ENCODE results near the gene KIAA1217.

The KIAA1217 gene

DNA sequence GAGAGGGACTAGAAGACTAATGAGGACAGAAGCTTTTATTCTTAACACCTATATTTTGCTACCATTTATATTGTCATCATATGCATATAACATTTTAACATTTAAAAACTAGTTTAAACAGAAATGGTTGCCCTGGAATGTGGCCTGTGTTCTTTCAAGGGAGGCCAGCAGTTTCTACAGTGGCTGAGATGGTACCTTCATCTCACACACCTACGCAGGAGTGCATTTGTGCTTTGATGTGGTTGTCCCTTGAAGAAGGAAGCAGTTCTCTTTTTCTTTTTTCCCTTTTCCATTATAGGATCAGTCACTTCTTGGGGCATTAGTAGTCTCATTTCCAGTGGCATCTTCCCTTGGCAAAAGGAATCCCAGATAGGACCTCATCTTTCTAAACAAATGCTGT is 38.9 kb downstream of the KIAA1217 start:
- no peak for DNase-seq (ENCODE audit: low read depth in 3 of 3)

DNA sequence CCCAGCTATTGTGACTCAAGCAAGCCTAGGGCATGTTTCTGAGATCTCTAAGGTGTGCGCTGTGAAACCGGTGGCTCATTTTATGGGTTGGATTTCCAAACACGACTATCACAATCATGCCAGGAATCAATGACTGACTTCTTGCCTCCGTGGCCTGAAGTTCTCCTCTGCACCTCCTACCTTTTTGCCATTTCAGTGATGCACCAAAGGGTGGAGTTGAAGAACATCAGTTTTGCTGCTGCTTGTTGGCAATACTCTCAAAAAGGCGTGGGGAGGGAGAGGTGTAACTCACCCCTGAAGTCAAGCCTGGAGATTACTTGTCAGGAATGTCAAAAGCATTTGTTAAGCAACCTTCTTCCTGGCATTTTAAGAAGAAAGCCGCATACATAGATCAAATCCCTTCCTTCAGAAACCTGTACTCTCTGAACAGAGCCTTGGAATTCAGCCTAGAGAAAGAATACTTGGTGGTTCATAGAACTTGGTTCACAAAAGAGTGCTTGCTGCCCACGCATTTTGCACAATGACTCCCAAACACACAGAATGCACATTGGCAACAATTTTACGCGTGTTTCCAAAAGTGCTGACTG is 41.0 kb downstream of the KIAA1217 start:
- DNase-seq (ENCODE audit: low read depth in 3 of 3), result no peak

DNA sequence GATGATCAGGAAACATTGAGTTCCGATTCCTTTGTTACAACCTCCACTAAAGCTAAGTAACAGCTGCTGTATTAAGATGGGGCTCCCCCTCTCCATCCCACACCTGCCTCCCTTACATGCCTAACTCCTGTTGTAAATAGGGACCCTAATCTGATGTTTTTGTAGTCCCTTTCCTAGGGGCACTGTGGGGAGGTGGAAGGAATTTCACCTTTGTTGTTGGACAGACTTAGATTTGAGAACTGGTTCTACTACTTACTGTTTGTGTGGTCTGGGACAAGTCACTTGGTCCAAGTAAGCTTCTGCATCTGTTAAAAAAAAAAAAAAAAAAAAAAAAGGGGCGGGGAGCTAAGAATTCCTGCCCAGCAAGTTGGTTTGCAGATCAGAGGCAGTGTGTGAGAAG is 42.6 kb downstream of the KIAA1217 start:
- no peak for DNase-seq (ENCODE audit: low read depth in 3 of 3)

DNA sequence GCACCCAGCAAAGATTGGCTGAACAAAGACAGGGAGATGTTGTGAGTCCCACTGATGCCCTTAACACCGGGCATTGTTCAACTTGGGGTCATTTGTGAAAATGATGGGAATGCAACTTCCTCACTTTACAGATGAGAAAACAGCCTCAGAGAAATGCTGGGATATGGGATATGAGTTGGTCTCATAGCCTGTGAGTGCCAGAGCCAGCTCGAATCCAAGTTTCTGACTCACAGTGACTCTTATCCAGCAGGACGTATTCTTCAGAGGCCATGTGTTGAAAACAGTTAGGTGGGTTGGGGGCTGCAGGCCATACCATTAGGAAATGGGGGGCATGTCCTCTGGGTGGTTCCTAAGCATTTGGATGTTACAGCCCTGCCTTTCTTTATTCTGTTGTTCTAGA is 45.2 kb downstream of the KIAA1217 start:
- no peak for DNase-seq (ENCODE audit: low read depth in 3 of 3)

DNA sequence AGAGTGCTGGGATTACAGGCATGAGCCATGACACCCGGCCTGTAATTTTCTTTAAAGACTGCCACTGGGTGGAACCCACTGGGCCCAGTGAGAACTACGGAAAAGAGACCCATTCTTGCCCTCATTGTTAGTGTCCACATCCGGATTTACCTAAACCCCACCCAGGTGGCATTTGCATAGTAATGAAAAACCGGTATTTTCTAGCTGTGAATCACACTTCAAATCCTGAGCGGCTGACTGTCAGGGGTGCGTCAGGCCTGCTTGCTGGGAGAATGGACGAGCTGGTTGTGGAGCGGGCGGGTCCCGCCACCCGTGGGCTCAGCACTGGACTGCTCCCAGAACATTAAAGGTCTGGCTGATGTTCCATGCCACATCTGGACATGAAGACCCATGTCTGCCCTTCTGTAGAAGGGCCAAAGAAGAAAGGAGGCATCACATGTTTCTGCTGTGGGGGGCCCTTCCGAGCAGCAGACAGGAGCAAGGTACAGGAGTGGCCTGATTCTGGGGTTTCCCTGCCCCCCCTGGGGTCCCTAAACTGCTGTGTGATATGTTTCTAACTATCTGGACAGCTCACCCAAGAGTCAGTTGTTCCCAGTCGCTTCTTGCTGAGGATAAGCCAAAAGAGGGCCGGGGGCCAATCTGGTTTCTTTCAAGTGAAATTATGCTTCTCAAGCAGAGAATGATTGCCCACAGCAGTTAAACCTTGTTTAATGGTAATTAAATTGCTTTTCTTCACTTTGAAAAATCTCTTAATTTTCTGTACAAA is 46.4 kb downstream of the KIAA1217 start:
- no peak for DNase-seq (ENCODE audit: low read depth in 3 of 3)

DNA sequence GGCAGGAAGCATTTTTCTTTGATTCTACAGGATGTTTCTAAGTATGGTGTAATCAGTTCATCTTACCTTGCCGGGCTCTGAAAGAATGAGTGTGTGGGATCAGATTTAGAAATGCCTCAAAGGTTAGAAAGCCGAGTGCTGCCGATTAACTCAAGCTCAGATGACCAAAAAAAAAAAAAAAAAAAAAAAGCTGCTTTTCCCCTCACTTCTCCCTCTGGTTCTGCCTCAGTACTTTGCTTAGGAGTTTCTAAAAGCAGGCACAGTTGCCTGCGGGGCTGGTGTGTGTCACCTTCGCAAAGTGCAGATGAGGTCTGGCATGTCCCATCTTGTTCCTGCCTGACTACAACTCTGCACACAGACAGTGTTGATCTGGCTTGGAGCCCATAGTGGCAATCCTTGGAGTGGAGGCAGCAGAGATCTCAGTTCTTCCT is 47.0 kb downstream of the KIAA1217 start:
- DNase-seq (ENCODE audit: low read depth in 3 of 3), result no peak

DNA sequence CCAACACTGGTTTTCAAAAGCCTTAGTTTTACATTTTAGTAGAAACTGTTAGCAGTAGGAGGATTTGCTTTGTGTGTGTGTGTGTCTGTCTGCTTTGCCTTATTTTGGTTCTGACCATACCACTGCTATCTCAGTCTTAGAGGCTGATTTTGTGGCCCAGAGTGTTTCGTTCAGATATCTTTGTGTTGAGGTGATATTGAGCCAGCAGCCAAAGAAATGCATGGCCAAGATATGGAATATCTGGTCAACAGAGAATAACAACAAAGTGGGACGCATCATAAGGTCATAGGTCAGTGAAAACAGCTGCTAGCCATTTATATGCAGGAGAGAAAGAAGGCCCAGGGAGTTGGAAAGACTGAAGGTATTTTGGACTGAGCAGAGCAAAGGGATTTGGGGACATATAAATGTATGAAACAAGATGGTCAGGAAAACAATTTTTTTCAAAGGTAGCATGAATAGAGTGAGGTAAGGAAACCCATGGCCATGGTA is 47.7 kb downstream of the KIAA1217 start:
- no peak for DNase-seq (ENCODE audit: low read depth in 3 of 3)

DNA sequence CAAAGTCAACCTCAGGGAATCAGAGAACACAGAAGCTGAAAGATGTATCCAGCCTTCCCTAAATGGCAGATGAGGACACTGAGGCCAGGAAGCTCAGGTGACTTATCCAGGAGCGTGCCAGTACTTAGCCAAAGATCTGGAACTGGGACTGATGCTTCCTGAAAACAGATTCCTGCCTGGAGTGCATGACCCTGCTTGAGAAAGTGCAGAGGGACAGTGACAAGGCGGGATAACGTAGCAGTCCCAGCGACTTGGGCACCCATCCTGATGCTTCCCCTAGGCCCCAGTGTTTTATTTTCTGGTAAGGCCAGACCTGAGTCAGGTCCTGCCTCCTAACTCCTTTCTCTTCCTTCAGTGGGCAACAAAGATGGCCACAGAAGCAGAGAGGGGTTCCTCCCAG is 48.6 kb downstream of the KIAA1217 start:
- DNase-seq (ENCODE audit: low read depth in 3 of 3), result no peak

DNA sequence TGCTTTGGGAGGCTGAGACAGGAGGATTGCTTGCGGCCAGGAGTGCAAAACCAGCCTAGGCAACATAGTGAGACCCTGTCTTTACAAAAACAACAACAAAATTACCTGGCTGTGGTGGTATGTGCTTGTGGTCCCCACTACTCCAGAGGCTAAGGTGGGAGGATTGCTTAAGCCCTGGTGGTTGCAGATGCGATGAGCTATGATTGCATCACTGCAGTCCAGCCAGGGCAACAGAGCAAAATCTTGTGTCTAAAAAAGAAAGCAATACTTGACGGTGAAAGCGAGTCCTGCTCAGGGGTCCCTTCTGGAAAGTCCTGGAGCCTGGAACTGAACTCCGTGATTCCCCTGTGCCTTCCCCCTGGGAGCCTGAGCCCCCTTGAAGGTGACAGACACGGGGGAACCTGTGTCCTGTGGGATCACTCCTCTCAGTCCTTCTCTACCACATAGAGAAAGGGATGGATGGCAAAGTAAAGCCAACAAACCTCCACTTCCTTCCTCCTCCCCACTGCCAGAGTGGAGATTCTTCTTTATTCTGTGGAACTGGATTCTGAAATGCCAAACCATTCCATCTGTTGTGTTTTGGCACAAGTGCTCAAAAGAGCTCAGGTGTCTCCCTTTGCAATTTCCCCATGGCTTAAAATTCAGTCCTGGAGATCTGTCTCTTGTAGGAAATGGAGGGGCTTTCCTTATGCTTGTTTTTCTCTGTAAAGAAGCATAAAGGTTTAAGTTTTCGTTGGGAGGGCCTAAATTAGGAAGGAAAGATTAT is 50.6 kb downstream of the KIAA1217 start:
- no peak for DNase-seq (ENCODE audit: low read depth in 3 of 3)

DNA sequence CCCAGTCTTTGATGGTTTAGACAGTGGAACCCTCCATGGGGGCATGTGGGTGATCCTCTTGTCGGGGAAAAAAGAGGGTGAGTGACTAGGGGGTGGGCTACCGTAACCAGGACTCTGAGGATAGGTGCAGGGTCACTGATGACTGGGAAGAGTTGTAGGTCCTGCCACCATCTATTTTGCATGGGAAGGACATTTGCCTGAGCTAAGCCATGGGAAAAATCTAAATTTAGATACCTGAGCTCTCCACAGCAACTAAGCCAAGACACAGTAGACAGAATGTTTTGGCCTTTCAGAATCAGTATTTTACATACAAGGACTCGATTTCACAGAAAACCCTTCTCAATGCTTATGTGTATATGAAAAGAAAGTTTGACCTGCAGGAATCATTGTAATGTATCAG is 52.7 kb downstream of the KIAA1217 start:
- no peak for DNase-seq (ENCODE audit: low read depth in 3 of 3)

DNA sequence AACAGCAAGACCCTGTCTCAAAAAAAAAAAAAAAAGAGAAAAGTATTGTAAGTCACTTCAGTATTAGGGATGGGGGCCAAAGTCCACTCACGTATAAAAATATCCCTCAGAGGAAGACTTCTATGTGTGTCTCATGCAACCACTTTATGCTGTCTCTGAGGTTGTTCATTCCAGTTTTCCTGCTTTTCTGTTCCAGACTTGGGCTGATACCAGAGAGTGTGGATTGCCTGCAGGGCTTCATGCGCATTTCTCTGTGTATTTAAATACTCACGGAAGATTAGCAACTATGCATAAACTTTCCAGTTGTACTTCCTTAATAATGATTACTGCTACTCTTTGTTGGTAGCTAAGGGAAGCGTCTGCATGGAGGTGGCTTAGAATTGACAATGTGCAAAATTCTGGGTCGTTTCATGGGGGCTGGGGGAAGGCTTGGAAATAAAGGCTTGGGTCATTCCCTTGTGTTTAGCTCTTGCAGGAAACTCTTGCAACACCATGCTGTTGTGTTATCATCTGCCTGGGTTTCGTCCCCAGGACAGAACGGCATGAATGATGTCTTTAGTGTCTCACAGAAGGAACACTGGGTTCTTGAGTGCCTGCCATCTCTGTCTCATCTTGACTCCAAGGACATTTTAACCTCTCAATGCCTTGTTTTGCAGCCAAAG is 54.1 kb downstream of the KIAA1217 start:
- DNase-seq (ENCODE audit: low read depth in 3 of 3), result no peak

DNA sequence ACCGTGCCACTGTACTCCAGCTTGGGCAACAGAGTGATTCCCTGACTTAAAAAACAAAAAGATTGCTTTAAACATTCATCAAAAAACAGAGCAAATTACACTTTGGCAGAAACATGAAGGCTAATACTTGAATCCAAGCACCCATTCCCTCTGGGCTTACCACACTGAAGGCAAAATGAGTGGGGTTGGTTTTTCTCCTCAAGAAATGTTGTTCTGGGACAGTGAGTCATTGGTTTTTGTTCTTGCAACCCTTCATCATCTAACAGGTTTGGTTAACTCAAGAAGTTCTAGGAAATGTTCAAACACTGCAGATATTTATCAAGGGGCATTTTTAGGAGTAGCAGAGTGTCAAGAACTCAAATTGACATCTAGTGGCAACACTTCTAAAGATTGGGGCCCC is 60.5 kb downstream of the KIAA1217 start:
- no peak for DNase-seq (ENCODE audit: low read depth in 3 of 3)

DNA sequence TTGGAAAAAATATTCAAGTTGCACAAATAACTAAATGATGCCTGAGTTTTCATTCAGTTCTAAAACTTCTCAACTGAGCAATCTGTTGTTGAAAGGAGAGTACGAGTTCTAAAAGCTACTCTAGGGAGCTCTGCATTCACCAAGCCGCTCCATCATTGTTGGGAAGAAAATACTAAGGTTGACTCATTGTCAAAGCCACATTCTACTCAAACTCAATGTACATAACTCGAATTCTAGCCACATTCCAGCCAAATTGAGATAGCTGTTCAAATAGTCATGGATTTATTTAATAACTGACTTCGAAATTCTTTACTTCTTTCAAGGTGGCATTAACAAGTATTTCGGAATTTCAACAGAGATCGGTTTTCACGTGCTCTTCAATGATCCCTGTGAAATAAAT is 63.4 kb downstream of the KIAA1217 start:
- no peak for DNase-seq (ENCODE audit: low read depth in 3 of 3)

DNA sequence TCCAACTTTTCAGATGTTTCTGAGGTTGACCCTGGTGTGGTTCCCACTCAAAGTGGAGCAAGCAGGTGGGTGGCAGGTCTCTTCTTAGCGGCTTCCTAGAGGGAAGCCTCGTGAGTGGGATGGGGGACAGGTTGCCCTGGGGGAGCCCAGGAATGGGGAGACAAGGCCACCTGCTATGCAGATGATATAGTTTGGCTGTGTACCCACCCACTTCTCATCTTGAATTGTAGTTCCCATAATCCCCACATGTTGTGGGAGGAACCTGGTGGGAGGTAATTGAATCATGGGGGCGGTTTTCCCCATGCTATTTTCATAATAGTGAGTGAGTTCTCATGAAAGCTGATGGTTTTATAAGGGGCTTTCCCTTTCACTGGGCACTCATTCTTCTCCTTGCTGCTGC is 68.3 kb downstream of the KIAA1217 start:
- no peak for DNase-seq (ENCODE audit: low read depth in 3 of 3)

DNA sequence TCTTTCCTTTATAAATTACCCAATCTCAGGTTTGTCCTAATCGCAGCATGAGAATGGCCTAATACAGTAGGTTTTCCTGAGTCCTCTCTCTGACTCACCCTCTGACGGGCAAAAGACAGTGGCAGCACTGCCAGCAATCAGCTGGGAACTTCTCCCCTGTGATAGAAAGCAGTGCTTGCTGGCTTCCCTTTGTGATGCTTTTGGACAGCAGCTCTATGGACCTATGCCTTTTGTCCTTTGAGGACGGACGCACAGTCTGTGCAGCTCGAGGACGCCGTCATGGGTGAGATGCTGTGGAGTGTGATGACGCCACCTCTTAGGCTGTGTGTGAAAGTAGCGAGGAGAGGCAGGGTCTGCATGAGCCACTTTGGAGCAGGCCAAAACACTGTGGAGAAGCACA is 68.8 kb downstream of the KIAA1217 start:
- no peak for DNase-seq (ENCODE audit: low read depth in 3 of 3)

DNA sequence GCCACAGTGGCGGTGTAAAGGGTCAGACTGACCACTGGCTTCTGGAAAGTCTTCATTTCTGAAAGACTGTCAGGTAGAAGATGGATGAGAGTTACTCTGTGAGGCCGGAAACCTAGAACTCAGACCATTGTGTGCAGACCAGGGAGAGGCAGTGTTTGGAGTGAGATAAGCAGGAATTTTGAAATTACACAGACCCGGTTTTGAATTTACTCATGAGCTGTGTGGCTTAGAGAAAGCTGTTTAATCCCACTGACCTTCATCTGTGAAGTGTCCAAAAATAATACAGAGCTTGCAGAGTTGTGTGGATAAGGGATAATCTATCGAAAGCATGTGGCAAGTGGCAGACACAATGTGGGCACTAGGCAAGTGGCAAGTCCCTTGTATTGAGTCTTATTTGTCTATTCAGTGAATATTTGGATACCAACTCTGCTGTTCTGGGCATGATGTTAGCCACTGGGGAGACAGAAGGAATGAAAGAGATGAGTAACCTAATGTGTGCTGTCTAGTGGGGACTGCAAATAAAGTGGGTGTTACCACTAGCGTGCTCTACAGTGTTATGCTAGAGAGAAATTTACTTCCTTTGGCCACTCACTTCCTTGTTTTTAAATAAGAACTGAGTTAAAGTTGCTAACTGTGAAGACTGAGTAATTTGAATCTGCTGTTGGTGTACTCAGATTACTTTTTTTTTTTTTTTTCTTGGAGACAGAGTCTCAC is 69.4 kb downstream of the KIAA1217 start:
- no peak for DNase-seq (ENCODE audit: low read depth in 3 of 3)

DNA sequence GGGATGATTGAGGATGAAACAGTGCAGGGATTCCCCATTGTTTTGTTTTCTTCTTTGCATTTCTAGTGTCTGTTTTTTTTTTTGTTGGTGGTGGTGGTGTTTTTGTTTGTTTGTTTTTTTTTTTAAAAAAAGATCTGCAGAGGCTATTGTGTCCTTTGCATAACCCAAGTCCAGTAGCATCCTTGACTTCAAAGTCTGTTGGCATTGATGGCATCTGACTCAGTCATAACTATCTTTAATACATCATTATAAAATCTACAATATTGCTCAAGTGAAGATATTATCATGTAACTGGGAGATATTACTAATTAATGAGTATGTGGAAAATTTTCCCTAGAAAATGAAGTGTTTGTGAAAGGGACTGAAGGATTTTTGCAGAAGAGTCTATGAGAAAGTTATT is 70.2 kb downstream of the KIAA1217 start:
- no peak for DNase-seq (ENCODE audit: low read depth in 3 of 3)

DNA sequence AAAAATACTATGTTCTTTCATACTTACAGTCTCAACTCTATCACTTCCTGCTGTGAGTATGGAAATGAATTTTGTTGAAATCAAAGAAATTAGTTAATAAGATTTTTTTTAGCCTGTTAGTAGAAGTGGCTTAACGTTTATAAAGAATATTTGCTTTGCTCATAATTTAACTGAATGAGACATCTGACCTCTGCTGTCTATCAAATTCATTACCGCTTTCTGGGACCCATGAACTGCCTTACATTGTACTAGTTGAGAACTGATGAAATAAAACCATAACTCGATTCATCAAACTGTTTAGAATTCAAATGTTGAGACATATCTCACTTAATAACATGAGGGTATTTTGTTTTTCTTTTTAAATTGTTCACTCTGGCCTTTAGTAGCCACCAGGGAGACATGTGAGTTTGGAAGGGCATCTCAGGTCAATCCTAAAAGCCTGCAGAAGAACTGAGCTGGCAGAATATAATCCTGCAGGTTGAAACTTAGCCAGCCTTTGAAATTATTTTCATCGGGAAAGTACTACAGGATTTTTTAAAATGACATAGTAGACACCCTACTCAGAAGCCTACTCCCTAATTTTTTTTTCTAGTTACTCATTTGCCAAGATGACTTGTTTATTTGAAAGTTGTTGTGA is 78.7 kb downstream of the KIAA1217 start:
- no peak for DNase-seq (ENCODE audit: low read depth in 3 of 3)

DNA sequence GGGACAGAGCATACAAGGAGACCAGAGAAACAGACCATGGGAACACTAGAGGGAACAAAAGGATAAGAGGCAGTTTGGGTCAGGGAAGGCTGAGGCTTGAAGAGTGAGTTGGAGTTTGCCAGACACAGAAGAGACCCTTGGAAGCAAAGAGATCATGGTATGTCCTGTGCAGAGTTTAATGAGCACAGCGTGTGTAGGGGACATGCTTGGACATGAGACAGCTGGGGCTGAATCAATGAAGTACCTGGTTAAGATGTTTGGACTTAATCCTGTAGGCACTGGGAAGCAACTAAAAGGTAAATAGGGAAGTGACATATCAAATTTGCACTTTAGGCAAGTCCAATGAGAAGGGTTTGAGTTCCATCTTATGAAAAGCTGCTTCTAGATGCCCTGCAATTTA is 79.6 kb downstream of the KIAA1217 start:
- DNase-seq (ENCODE audit: low read depth in 3 of 3), result no peak

DNA sequence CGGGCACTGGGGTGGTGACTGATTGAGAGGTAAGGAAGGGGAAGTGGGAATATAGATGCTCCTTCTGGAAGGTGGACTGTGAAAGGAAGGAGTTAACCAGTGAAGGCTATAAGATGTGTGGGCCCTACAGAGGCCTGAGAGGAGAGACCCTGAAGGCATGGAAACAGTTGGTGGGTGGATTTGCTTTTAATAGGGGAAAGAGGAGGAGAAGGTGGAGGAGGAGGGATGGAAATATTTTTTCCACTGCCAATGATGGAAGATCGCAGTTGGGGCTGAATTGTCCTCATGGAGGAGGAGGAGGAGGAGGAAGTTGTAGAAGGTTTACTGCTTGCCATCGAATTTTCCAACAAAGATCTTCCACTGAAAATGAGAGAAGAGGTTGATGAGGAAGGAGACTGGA is 80.3 kb downstream of the KIAA1217 start:
- no peak for DNase-seq (ENCODE audit: low read depth in 3 of 3)

Data from stimulated activated CD4-positive, alpha-beta T cell treated with anti-CD3 and anti-CD28 coated beads, TNF-alpha, amount 100 ng/mL, for 48 hours (primary cell).